Endothelial cell of umbilical vein (primary cell): Measurements from ENCODE around the gene CYBB.

Experiments
- CTCF ChIP-seq, 2 donors: IDR thresholded peaks; 1 replicate in 1 of 2; 2 replicates in 1 of 2; pipeline ENCODE4 v1.5.1; 2011; ENCODE audit warnings: low read length in 2 of 2, mild to moderate bottlenecking in 2 of 2, moderate library complexity in 2 of 2, control low read depth in 1 of 2, inconsistent platforms in 1 of 2, low read depth in 1 of 2; ENCODE audit not compliant: insufficient read depth in 1 of 2; ENCODE audit errors: extremely low read depth in 1 of 2
- FOS ChIP-seq: IDR thresholded peaks from 2 replicates; pipeline ENCODE4 v1.6.1; 2011; ENCODE audit warnings: mild to moderate bottlenecking, low read length, moderate library complexity, borderline replicate concordance; ENCODE audit not compliant: insufficient read depth
- GATA2 ChIP-seq: IDR thresholded peaks from 2 replicates; pipeline ENCODE4 v1.7.0; 2011; ENCODE audit warnings: low read depth, mild to moderate bottlenecking, moderate library complexity, mixed read lengths, low read length; ENCODE audit not compliant: insufficient read length, insufficient read depth
- MAX ChIP-seq: IDR thresholded peaks from 2 replicates; pipeline ENCODE4 v1.6.1; 2011; ENCODE audit not compliant: insufficient read depth, insufficient read length
- POLR2A ChIP-seq: IDR thresholded peaks from 2 replicates; pipeline ENCODE4 v1.6.1; 2012; ENCODE audit warnings: low read depth, mild to moderate bottlenecking, control low read depth, low read length
- POLR2AphosphoS5 ChIP-seq: IDR thresholded peaks from 2 replicates; pipeline ENCODE4 v1.6.1; 2012; ENCODE audit warnings: low read depth, mild to moderate bottlenecking, control low read depth, low read length, moderate library complexity; ENCODE audit not compliant: insufficient read depth

- no peak for TF ChIP-seq CTCF (IDR thresholded peaks at IDR 0.05; ENCODE audit: extremely low read depth in 1 of 2, insufficient read depth in 1 of 2, low read depth in 1 of 2, low read length in 2 of 2)
- no peak for TF ChIP-seq POLR2AphosphoS5
- no peak for TF ChIP-seq POLR2A
- TF ChIP-seq MAX, result no peak
- no peak for TF ChIP-seq FOS
- no peak for TF ChIP-seq GATA2
These were observed 2.5 kb downstream of the CYBB start for GRCh38 chrX:37782359-37782758.
